ENCODE measurements around the gene YJU2. TPM values are rescaled to one million over a fixed set of nuclear protein-coding genes. Genes with fewer than 3 reads are reported as not detected.
"Not testable (repeated sequence)": the region's sequence is repeated elsewhere in the genome, so short reads cannot be mapped to it uniquely, and the experiment has no call there.

YJU2 gene
- total RNA-seq, 4 donors from 2014 or later = 13.3 to 29.1 (median 21.5) TPM

DNA sequence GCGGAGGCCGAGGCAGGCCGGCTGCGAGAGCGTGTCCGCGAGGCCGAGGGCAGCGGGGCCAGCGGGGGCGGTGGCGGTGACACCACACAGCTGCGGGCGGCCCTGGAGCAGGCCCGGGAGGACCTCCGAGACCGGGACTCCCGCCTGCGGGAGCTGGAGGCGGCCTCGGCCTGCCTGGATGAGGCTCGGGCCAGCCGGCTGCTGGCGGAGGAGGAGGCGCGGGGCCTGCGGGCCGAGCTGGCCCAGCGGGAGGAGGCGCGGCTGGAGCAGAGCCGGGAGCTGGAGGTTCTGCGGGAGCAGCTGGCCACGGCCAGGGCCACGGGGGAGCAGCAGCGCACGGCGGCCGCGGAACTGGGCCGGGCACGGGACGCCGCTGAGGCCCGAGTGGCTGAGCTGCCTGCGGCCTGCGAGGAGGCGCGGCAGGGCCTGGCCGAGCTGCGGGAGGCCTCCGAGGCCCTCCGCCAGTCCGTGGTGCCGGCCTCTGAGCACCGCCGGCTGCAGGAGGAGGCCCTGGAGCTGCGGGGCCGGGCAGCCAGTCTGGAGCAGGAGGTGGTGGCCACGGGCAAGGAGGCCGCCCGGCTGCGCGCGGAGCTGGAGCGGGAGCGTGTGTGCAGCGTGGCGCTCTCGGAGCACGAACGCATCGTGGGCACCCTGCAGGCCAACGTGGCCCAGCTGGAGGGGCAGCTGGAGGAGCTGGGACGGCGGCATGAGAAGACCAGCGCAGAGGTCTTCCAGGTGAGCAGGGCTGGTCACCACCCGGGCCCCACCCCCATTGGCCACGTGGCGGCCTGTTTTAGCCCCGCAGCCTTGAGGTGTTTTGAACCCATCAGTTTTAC is 29.2 kb upstream of the YJU2 start:
- H3K4me1 ChIP-seq = no peaks in the 10 kb centered on the region
- H3K27me3 ChIP-seq = no peaks in the 10 kb centered on the region
- H3K9me3 ChIP-seq = no peaks in the 10 kb centered on the region
- no peak for DNase-seq
- intact Hi-C loops (cut with DNase I; ENCODE audit: low total_unique reads) = loop anchor here (10.0 kb wide), 1 partner anchor 63 kb away; the partner anchor contains the start of gene CREB3L3
- H3K4me3 ChIP-seq = no peak overlapping the region
- H3K27ac ChIP-seq = no peak overlapping the region
- H3K36me3 ChIP-seq = no peaks in the 10 kb centered on the region
- no peak for TF ChIP-seq POLR2A (IDR thresholded peaks at IDR 0.05)
- TF ChIP-seq, protein P1, sequence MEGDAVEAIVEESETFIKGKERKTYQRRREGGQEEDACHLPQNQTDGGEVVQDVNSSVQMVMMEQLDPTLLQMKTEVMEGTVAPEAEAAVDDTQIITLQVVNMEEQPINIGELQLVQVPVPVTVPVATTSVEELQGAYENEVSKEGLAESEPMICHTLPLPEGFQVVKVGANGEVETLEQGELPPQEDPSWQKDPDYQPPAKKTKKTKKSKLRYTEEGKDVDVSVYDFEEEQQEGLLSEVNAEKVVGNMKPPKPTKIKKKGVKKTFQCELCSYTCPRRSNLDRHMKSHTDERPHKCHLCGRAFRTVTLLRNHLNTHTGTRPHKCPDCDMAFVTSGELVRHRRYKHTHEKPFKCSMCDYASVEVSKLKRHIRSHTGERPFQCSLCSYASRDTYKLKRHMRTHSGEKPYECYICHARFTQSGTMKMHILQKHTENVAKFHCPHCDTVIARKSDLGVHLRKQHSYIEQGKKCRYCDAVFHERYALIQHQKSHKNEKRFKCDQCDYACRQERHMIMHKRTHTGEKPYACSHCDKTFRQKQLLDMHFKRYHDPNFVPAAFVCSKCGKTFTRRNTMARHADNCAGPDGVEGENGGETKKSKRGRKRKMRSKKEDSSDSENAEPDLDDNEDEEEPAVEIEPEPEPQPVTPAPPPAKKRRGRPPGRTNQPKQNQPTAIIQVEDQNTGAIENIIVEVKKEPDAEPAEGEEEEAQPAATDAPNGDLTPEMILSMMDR (IDR thresholded peaks at IDR 0.05) = no peak

DNA sequence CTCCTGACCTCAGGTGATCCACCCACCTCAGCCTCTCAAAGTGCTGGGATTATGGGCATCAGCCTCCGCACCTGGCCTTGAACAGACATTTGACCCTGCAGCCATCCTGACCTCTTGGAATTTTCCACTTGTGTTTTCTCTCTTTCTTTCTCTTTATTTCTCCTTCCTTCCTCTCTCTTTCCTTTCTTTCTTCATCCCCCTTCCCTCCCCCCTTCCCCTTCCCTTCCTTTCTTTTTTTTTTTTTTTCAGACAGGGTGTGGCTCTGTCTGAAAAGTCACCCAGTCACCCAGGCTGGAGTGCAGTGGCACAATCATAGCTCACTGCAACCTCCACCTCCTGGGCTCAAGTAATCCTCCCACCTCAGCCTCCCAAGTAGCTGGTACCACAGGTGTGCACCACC is 28.4 kb upstream of the YJU2 start:
- not testable (repeated sequence) for H3K4me1 ChIP-seq, H3K27ac ChIP-seq, H3K27me3 ChIP-seq, H3K9me3 ChIP-seq, H3K4me3 ChIP-seq, H3K36me3 ChIP-seq, DNase-seq
- intact Hi-C loops (cut with DNase I; ENCODE audit: low total_unique reads) = loop anchor here (10.0 kb wide), 1 partner anchor 64 kb away; the partner anchor contains the start of gene CREB3L3

DNA sequence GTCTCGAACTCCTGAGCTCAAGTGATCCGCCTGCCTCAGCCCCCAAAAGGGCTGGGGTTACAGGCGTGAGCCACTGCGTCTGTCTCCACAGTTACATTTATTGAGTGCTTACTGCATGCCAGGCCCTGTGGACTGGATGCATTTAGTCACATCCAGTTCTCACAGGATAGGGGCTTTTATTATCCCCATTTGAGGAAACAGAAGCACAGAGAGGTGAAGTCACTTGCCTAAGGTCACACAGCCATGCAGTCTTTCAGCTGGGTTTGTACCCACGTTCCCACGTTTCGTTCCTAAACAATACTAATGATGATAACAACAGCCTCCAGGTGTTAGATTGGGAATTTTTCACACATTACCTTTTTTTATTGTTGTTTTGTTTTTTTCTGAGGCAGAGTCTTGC is 26.7 kb upstream of the YJU2 start:
- Histone ChIP-seq H3K27ac (no peak overlapping the region), H3K9me3 (no peaks in the 10 kb centered on the region), H3K4me1 (no peaks in the 10 kb centered on the region), H3K4me3 (no peak overlapping the region), H3K36me3 (no peaks in the 10 kb centered on the region), H3K27me3 (no peaks in the 10 kb centered on the region)
- intact Hi-C loops (cut with DNase I; ENCODE audit: low total_unique reads) = no loop called here
- no peak for DNase-seq
- no peak for TF ChIP-seq POLR2A (IDR thresholded peaks at IDR 0.05)
- TF ChIP-seq, protein P1 (IDR thresholded peaks at IDR 0.05) = no peak

DNA sequence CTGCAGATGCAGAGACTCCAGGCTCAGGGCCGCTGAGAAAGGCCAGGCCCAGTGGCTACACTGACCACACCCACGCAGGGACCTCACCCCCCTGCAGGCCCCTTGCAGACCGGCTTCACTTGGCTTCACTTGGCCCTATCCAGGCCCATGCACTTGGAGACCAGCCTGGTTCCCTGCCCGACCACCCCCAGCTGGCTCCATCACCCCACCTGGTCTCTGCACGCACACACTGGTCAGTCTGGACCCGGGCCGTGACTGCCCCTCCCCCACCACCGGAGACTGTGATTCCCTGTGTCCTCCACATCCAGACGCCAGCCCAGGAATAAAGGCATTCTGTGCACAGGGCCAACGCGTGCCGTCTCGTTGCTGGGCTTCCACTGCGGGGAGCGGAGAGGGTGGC is 22.4 kb upstream of the YJU2 start:
- TF ChIP-seq POLR2A (IDR thresholded peaks at IDR 0.05) = no peak
- TF ChIP-seq, protein P1 (IDR thresholded peaks at IDR 0.05) = no peak
- Histone ChIP-seq H3K36me3 (no peaks in the 10 kb centered on the region), H3K27me3 (peaks cover 0 to 8% of the 10 kb centered on the region in 2 donors), H3K27ac (no peak overlapping the region), H3K4me1 (no peaks in the 10 kb centered on the region), H3K4me3 (no peak overlapping the region), H3K9me3 (no peaks in the 10 kb centered on the region)
- DNase-seq = no peak
- intact Hi-C loops (cut with DNase I; ENCODE audit: low total_unique reads) = no loop called here

DNA sequence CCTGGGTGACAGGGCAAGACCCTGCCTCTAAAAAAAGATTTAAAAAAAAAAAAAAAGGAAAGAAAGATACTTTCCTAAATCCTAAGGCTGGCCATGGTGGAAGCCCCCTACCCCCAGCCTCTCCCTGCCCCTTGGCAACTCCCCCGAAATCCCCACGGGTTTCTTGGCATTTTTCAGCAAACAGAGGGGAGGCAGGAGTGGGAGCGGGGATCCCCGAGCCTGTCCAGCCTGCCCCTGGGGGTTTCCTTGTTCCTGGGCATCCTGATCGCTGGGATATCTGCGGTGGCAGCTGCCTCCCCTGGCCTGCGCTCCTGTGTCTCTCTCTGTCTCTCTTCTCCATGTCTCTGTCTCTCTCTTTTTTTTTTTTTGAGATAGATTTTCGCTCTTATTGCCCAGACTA is 21.0 kb upstream of the YJU2 start:
- Histone ChIP-seq H3K4me3 (no peak overlapping the region), H3K4me1 (no peaks in the 10 kb centered on the region), H3K27ac (no peak overlapping the region), H3K9me3 (no peaks in the 10 kb centered on the region), H3K36me3 (no peaks in the 10 kb centered on the region), H3K27me3 (peaks cover 0 to 10% of the 10 kb centered on the region in 2 donors)
- no peak for DNase-seq
- intact Hi-C loops (cut with DNase I; ENCODE audit: low total_unique reads) = no loop called here
- no peak for TF ChIP-seq POLR2A (IDR thresholded peaks at IDR 0.05)
- TF ChIP-seq, protein P1 (IDR thresholded peaks at IDR 0.05) = no peak

Data from uterus (tissue), 4 donors.